ENCODE results near the gene IL17REL.

GRCh38 chr22:50030297-50031188, 18.0 kb upstream of the IL17REL start:
- TF ChIP-seq CTCF (IDR thresholded peaks at IDR 0.05) (peak; percentile 73 to 97 (median 93)), POLR2AphosphoS5 (IDR thresholded peaks at IDR 0.05) (no peak)
